ENCODE data around the gene CCL17.

- TF ChIP-seq, protein P1, sequence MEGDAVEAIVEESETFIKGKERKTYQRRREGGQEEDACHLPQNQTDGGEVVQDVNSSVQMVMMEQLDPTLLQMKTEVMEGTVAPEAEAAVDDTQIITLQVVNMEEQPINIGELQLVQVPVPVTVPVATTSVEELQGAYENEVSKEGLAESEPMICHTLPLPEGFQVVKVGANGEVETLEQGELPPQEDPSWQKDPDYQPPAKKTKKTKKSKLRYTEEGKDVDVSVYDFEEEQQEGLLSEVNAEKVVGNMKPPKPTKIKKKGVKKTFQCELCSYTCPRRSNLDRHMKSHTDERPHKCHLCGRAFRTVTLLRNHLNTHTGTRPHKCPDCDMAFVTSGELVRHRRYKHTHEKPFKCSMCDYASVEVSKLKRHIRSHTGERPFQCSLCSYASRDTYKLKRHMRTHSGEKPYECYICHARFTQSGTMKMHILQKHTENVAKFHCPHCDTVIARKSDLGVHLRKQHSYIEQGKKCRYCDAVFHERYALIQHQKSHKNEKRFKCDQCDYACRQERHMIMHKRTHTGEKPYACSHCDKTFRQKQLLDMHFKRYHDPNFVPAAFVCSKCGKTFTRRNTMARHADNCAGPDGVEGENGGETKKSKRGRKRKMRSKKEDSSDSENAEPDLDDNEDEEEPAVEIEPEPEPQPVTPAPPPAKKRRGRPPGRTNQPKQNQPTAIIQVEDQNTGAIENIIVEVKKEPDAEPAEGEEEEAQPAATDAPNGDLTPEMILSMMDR (IDR thresholded peaks at IDR 0.05; ENCODE audit: low read depth, low read length): no peak
- TF ChIP-seq POLR2A (IDR thresholded peaks at IDR 0.05; ENCODE audit: extremely low read depth, insufficient read length) (no peak), MAX (IDR thresholded peaks at IDR 0.05; ENCODE audit: low read depth, low read length) (no peak; the same call in 1 of the 2 replicates)
Measured at GRCh38 chr16:57446531-57447185, 42.1 kb downstream of the CCL17 start.

All from NB4 (cell line).